ENCODE measurements around the gene ANKMY1. TPM values are rescaled to one million over a fixed set of nuclear protein-coding genes. Genes with fewer than 3 reads are reported as not detected.

Gene ANKMY1
- total and polyA plus RNA-seq, 2 donors (not counting 1 experiment from before 2014, with no cell fraction given): 51.7 to 72.1 TPM

DNA sequence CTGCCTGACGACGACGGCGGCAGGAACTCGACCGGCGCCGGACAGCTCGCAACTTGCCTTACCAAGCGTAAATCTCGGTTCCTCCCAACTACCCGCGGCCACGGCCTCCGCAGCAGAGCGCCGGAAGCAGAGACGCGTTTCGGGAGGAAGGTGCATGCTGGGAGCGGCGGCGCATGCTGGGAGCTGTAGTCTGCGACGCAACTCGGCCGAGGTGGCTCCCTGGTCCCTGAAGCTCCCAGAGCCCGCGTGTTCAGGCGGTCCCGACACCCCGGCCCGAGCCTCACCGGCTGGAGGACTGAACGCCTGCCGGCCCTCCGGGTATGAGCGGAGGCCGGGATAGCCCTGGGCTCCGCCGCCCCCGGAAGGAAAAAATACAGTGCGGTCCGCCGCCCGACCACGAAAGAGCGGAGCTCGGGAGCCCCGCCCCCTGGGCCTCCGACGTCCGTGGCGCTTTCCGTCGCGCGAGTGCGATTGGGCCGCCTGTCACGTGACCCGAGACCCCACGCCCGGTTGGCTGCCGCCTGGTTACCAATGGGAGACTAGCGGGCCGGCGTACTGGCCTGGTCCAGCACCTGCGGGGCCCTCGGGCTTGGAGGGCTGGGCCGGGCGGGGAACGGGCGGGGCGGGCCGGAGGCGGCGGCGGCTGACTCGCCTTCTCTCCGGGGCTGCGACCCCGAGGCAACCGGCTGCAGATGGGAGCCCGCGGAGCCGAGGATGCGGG lies 28.6 kb upstream of the ANKMY1 start, which contains the start of gene CAPN10:
Gene CAPN10, plus strand, starts transcription at position 537 of the 721 bp plus-strand sequence. Its CDS starts 178 bp downstream, at position 715.
- peak within 1 kb of the TSS; percentile 98 for H2AFZ ChIP-seq (ENCODE audit: insufficient read depth, low read depth, low read length, poor library complexity, severe bottlenecking)
- intact Hi-C loops (cut with micrococcal nuclease): loop anchor here (1.0 to 2.0 kb wide), 5 partner anchors 20 to 922 kb away; partner anchors contain the start of genes COPS9 and STK25
- H3K4me1 Mint-ChIP-seq: peaks cover 54% of the 10 kb centered on the region

More for the DNA sequence above, 28.6 kb upstream of the ANKMY1 start, which contains the start of gene CAPN10:
- Histone ChIP-seq H3K79me2 (ENCODE audit: control insufficient read depth, insufficient read depth, low read length) (peaks cover 94% of the 10 kb centered on the region), H3K9me3 (ENCODE audit: control extremely low read depth in 1 of 3, control insufficient read depth in 2 of 3, insufficient read depth in 1 of 3, low read length in 2 of 3) (peaks cover 0 to under 1% (median 0%) of the 10 kb centered on the region in 3 donors), H3K4me3 (ENCODE audit: control extremely low read depth in 1 of 5, extremely low read depth in 1 of 5, insufficient read depth in 1 of 5, low read depth in 2 of 5, low read length in 4 of 5) (peak within 1 kb of the TSS; percentile 62 to 93 (median 89)), H3K27me3 (replicated peaks in 1 of 4; ENCODE audit: control extremely low read depth in 1 of 4, control insufficient read depth in 3 of 4, insufficient read depth in 4 of 4, low read length in 3 of 4) (no peaks in the 10 kb centered on the region), H4K20me1 (ENCODE audit: control insufficient read depth, insufficient read depth, low read length, poor library complexity, severe bottlenecking) (peaks cover 78% of the 10 kb centered on the region), H3K36me3 (replicated peaks in 1 of 2; ENCODE audit: control extremely low read depth in 1 of 2, control insufficient read depth in 1 of 2, extremely low read depth in 1 of 2, insufficient read depth in 2 of 2, low read length in 1 of 2) (peaks cover 0 to 12% of the 10 kb centered on the region in 2 experiments), H3K4me1 (ENCODE audit: control insufficient read depth in 2 of 2, insufficient read depth in 2 of 2, low read length in 2 of 2) (peaks cover 32 to 40% of the 10 kb centered on the region in 2 donors), H3K9ac (ENCODE audit: low read length) (peak within 1 kb of the TSS; percentile 91), H3K4me2 (replicated peaks; ENCODE audit: low read depth, low read length, poor library complexity, severe bottlenecking) (peak within 1 kb of the TSS; percentile 94), H3K27ac (ENCODE audit: low read length in 2 of 2) (peak within 1 kb of the TSS; percentile 95 to 97)
- no peaks in the 10 kb centered on the region for H3K9me3 Mint-ChIP-seq (ENCODE audit: insufficient read depth)
- DNase-seq: peak; percentile 97
- peak within 1 kb of the TSS; percentile 94 for H3K27ac Mint-ChIP-seq
- ChIA-PET POLR2A (interaction anchor here (0.7 to 3.7 kb wide), 9 partner anchors 17 to 729 kb away, joined by 3 to 97 read pairs (median 6); partner anchors contain the start of genes DUSP28, HDLBP, NDUFA10 and RNPEPL1), CTCF (interaction anchor here (1.3 to 7.2 kb wide), 6 partner anchors 8 to 74 kb away, joined by 3 to 126 read pairs (median 15); partner anchors contain the start of genes ANKMY1, DUSP28 and RNPEPL1)
- no peaks in the 10 kb centered on the region for H3K27me3 Mint-ChIP-seq
- H3K4me3 Mint-ChIP-seq: peak within 1 kb of the TSS; percentile 93
- TF ChIP-seq, protein P1, sequence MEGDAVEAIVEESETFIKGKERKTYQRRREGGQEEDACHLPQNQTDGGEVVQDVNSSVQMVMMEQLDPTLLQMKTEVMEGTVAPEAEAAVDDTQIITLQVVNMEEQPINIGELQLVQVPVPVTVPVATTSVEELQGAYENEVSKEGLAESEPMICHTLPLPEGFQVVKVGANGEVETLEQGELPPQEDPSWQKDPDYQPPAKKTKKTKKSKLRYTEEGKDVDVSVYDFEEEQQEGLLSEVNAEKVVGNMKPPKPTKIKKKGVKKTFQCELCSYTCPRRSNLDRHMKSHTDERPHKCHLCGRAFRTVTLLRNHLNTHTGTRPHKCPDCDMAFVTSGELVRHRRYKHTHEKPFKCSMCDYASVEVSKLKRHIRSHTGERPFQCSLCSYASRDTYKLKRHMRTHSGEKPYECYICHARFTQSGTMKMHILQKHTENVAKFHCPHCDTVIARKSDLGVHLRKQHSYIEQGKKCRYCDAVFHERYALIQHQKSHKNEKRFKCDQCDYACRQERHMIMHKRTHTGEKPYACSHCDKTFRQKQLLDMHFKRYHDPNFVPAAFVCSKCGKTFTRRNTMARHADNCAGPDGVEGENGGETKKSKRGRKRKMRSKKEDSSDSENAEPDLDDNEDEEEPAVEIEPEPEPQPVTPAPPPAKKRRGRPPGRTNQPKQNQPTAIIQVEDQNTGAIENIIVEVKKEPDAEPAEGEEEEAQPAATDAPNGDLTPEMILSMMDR (IDR thresholded peaks at IDR 0.05): no peak
- no peak for TF ChIP-seq EZH2 (IDR thresholded peaks at IDR 0.05; ENCODE audit: borderline replicate concordance, insufficient read depth, low read depth, low read length, poor library complexity, severe bottlenecking)
- WGBS (ENCODE audit: insufficient coverage): under 1% methylated on average over 88 of the region's 88 CpGs
- ATAC-seq (ENCODE audit: low read depth): peak; percentile 77
